ENCODE measurements around the gene DNAH10. TPM values are rescaled to one million over a fixed set of nuclear protein-coding genes. Genes with fewer than 3 reads are reported as not detected.

The DNAH10 gene
- total and polyA plus RNA-seq, 2 experiments from 2014 or later: 0.22 to 0.60 TPM

DNA sequence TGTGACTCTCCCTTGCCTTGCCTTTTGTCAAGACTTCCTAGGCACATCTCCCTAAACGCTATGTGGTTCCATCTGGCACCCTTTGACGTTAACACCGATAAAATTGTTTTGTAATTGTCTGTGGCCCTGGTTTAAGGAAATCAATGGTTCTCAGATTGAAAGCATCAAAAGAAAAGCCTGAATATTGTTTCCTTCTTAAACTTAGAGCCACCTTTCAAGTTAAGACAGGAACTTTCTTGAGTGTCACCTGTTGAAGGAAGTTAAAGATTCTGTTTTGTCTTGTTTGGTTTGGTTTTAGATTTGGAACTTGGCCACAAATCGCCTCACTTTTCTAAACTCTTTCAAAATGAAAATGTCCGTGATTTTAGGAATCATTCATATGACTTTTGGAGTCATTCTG is 14.8 kb upstream of the DNAH10 start:
- no peaks in the 10 kb centered on the region for H3K9me3 ChIP-seq (ENCODE audit: low read depth)
- no peaks in the 10 kb centered on the region for H3K4me1 ChIP-seq (ENCODE audit: insufficient read depth)
- H3K79me2 ChIP-seq: no peaks in the 10 kb centered on the region
- no peak overlapping the region for H2AFZ ChIP-seq
- H3K36me3 ChIP-seq (replicated peaks; ENCODE audit: insufficient read depth, low read depth): no peaks in the 10 kb centered on the region
- H3K27ac ChIP-seq: no peak overlapping the region
- 97% methylated on average over 5 of the region's 5 CpGs for WGBS (ENCODE audit: low lambda C conversion rate, missing lambda C conversion rate)
- no peak overlapping the region for H3K4me2 ChIP-seq
- H3K9me2 ChIP-seq (replicated peaks; ENCODE audit: insufficient read depth): no peaks in the 10 kb centered on the region
- no peaks in the 10 kb centered on the region for H4K20me1 ChIP-seq (ENCODE audit: insufficient read depth, poor library complexity, severe bottlenecking)
- no peak for DNase-seq (ENCODE audit: low spot score)
- no peak overlapping the region for H3K4me3 ChIP-seq
- TF ChIP-seq EZH2 (IDR thresholded peaks at IDR 0.05; ENCODE audit: borderline replicate concordance) (no peak), EZH2phosphoT487 (IDR thresholded peaks at IDR 0.05; ENCODE audit: low read depth, severe bottlenecking, unreplicated experiment) (no peak)
- TF ChIP-seq, protein P1, sequence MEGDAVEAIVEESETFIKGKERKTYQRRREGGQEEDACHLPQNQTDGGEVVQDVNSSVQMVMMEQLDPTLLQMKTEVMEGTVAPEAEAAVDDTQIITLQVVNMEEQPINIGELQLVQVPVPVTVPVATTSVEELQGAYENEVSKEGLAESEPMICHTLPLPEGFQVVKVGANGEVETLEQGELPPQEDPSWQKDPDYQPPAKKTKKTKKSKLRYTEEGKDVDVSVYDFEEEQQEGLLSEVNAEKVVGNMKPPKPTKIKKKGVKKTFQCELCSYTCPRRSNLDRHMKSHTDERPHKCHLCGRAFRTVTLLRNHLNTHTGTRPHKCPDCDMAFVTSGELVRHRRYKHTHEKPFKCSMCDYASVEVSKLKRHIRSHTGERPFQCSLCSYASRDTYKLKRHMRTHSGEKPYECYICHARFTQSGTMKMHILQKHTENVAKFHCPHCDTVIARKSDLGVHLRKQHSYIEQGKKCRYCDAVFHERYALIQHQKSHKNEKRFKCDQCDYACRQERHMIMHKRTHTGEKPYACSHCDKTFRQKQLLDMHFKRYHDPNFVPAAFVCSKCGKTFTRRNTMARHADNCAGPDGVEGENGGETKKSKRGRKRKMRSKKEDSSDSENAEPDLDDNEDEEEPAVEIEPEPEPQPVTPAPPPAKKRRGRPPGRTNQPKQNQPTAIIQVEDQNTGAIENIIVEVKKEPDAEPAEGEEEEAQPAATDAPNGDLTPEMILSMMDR (IDR thresholded peaks at IDR 0.05; ENCODE audit: poor library complexity): no peak
- no peaks in the 10 kb centered on the region for H3K27me3 ChIP-seq

DNA sequence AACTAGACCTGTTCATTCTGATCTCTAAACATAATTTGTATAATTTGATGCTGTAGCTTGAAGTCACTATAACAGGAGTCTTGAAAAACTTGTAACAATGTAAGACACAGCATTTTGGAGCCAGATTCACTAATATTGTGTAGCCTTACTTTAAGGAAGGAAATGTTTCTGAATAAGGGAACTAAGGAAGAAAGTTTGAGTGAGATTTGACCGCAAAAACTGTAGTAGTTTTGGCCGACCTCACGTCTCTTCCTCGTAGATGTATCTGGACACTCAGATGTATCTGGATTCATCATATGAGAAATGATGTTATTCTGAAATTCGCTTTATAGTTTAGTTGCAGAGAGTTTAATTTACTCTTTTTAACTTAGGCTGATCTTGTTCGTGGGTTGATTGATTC is 13.9 kb upstream of the DNAH10 start:
- H4K20me1 ChIP-seq (ENCODE audit: insufficient read depth, poor library complexity, severe bottlenecking): no peaks in the 10 kb centered on the region
- H3K27me3 ChIP-seq: no peaks in the 10 kb centered on the region
- H3K4me3 ChIP-seq: no peak overlapping the region
- no peaks in the 10 kb centered on the region for H3K4me1 ChIP-seq (ENCODE audit: insufficient read depth)
- no peaks in the 10 kb centered on the region for H3K36me3 ChIP-seq (replicated peaks; ENCODE audit: insufficient read depth, low read depth)
- H3K9me3 ChIP-seq (ENCODE audit: low read depth): no peaks in the 10 kb centered on the region
- H3K27ac ChIP-seq: no peak overlapping the region
- H3K9me2 ChIP-seq (replicated peaks; ENCODE audit: insufficient read depth): no peaks in the 10 kb centered on the region
- DNase-seq (ENCODE audit: low spot score): no peak
- no peaks in the 10 kb centered on the region for H3K79me2 ChIP-seq
- 97% methylated on average over 6 of the region's 6 CpGs for WGBS (ENCODE audit: low lambda C conversion rate, missing lambda C conversion rate)
- no peak overlapping the region for H2AFZ ChIP-seq
- TF ChIP-seq, protein P1 (IDR thresholded peaks at IDR 0.05; ENCODE audit: poor library complexity): no peak
- no peak for TF ChIP-seq EZH2phosphoT487 (IDR thresholded peaks at IDR 0.05; ENCODE audit: low read depth, severe bottlenecking, unreplicated experiment)
- TF ChIP-seq EZH2 (IDR thresholded peaks at IDR 0.05; ENCODE audit: borderline replicate concordance): no peak
- H3K4me2 ChIP-seq: no peak overlapping the region

DNA sequence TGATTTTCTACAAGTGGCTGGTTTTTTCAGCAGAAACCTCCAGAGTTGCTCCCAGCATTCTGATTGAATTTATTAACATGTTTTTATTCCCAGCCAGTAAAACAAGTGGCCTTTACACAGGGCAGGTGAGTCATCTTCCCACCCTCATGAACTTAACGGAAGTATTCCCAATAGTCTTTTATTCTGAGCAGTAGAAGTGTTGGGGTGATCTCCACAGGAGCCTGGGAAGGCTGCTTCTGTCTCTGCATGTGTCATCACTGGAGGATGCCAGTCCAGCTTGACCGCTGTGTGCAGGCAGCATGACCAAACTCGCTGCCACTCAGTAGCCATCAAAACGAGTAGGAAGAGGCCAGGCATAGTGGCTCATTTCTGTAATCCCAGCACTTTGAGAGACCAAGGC is 13.4 kb upstream of the DNAH10 start:
- Histone ChIP-seq H3K4me2 (no peak overlapping the region), H3K27ac (no peak overlapping the region), H3K4me3 (no peak overlapping the region), H3K9me2 (replicated peaks; ENCODE audit: insufficient read depth) (no peaks in the 10 kb centered on the region), H3K9me3 (ENCODE audit: low read depth) (no peaks in the 10 kb centered on the region), H2AFZ (no peak overlapping the region), H3K4me1 (ENCODE audit: insufficient read depth) (no peaks in the 10 kb centered on the region), H3K27me3 (no peaks in the 10 kb centered on the region), H3K36me3 (replicated peaks; ENCODE audit: insufficient read depth, low read depth) (no peaks in the 10 kb centered on the region), H4K20me1 (ENCODE audit: insufficient read depth, poor library complexity, severe bottlenecking) (no peaks in the 10 kb centered on the region), H3K79me2 (no peaks in the 10 kb centered on the region)
- no peak for TF ChIP-seq EZH2phosphoT487 (IDR thresholded peaks at IDR 0.05; ENCODE audit: low read depth, severe bottlenecking, unreplicated experiment)
- TF ChIP-seq, protein P1 (IDR thresholded peaks at IDR 0.05; ENCODE audit: poor library complexity): no peak
- TF ChIP-seq EZH2 (IDR thresholded peaks at IDR 0.05; ENCODE audit: borderline replicate concordance): no peak
- 94% methylated on average over 4 of the region's 4 CpGs for WGBS (ENCODE audit: low lambda C conversion rate, missing lambda C conversion rate)
- DNase-seq (ENCODE audit: low spot score): no peak

DNA sequence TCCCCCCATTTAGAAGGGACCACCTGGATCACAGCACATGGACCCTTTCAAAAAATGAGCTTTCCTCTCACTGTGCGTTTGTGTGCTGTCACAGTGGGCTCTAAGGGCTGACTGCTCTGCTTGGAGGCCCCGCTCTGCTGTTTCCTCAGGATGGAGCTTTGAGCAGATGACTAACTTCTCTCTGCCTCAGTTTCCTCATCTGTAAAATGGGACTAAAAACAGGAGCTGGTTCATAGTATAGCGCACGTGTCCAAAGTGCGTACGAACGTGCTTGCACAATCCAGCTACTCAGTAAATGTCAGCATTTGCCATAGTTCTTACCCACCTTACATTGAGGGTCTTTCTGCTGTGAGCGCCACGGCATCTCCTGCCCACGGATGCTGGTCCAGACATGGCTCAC is 12.7 kb upstream of the DNAH10 start:
- Histone ChIP-seq H3K9me2 (replicated peaks; ENCODE audit: insufficient read depth) (no peaks in the 10 kb centered on the region), H4K20me1 (ENCODE audit: insufficient read depth, poor library complexity, severe bottlenecking) (no peaks in the 10 kb centered on the region), H2AFZ (no peak overlapping the region), H3K79me2 (no peaks in the 10 kb centered on the region), H3K9me3 (ENCODE audit: low read depth) (no peaks in the 10 kb centered on the region), H3K27ac (no peak overlapping the region), H3K27me3 (no peaks in the 10 kb centered on the region), H3K4me1 (ENCODE audit: insufficient read depth) (no peaks in the 10 kb centered on the region), H3K36me3 (replicated peaks; ENCODE audit: insufficient read depth, low read depth) (no peaks in the 10 kb centered on the region), H3K4me3 (no peak overlapping the region), H3K4me2 (no peak overlapping the region)
- DNase-seq (ENCODE audit: low spot score): no peak
- TF ChIP-seq, protein P1 (IDR thresholded peaks at IDR 0.05; ENCODE audit: poor library complexity): no peak
- TF ChIP-seq EZH2 (IDR thresholded peaks at IDR 0.05; ENCODE audit: borderline replicate concordance) (no peak), EZH2phosphoT487 (IDR thresholded peaks at IDR 0.05; ENCODE audit: low read depth, severe bottlenecking, unreplicated experiment) (no peak)
- 98% methylated on average over 10 of the region's 10 CpGs for whole genome bisulfite sequencing (ENCODE audit: low lambda C conversion rate, missing lambda C conversion rate)
